Stimulated activated CD4-positive, alpha-beta T cell treated with anti-CD3 and anti-CD28 coated beads, Interleukin-12 subunit alpha, Interleukin-12 subunit beta, amount 100 ng/mL, for 24 hours (primary cell): ENCODE data around the gene KLK6.
"Not testable (repeated sequence)": the region's sequence is repeated elsewhere in the genome, so short reads cannot be mapped to it uniquely, and the experiment has no call there.

ENCODE experiments used
- DNase-seq, 2 experiments: peaks; one replicate each; pipeline ENCODE4 v3.0.0-alpha.2; 2020; ENCODE audit warnings: low read depth in 2 of 2

KLK6 gene

GRCh38 chr19:50992666-50993035 is 23.3 kb upstream of the KLK6 start:
- DNase-seq, result no peak

- not testable (repeated sequence) for DNase-seq
These were observed 15.0 kb upstream of the KLK6 start for GRCh38 chr19:50984416-50984815.

GRCh38 chr19:50983625-50984292 is 14.4 kb upstream of the KLK6 start, which contains the start of gene KLK7:
TSS of gene KLK7 (minus strand) at chr19:50983917. CDS start at chr19:50982399, 1,518 bp downstream.
- no peak for DNase-seq

GRCh38 chr19:50982186-50982585 is 12.8 kb upstream of the KLK6 start:
- no peak for DNase-seq

- no peak for DNase-seq
These were observed 12.3 kb upstream of the KLK6 start for GRCh38 chr19:50981587-50982146.

GRCh38 chr19:50980208-50980607 is 10.8 kb upstream of the KLK6 start:
- no peak for DNase-seq

GRCh38 chr19:50979758-50980157 is 10.4 kb upstream of the KLK6 start:
- DNase-seq, result no peak

- DNase-seq, result no peak
These were observed 9.5 kb upstream of the KLK6 start for GRCh38 chr19:50978772-50979390.

- no peak for DNase-seq
These were observed 8.2 kb upstream of the KLK6 start for GRCh38 chr19:50977626-50978025.

- no peak for DNase-seq
These were observed 6.4 kb upstream of the KLK6 start for GRCh38 chr19:50975766-50976165.

GRCh38 chr19:50974702-50975556 is 5.5 kb upstream of the KLK6 start:
- no peak for DNase-seq

GRCh38 chr19:50972795-50973376 is 3.5 kb upstream of the KLK6 start:
- DNase-seq, result no peak

GRCh38 chr19:50969810-50970209 is 419 bp upstream of the KLK6 start:
- DNase-seq, result not testable (repeated sequence)

- DNase-seq, result no peak
These were observed 527 bp downstream of the KLK6 start for GRCh38 chr19:50968716-50969412.

GRCh38 chr19:50967929-50968715 is 1.3 kb downstream of the KLK6 start:
- no peak for DNase-seq

GRCh38 chr19:50964266-50964665 is 5.1 kb downstream of the KLK6 start:
- no peak for DNase-seq

- no peak for DNase-seq
These were observed 6.0 kb downstream of the KLK6 start for GRCh38 chr19:50963381-50963780.

GRCh38 chr19:50962245-50962644 is 7.1 kb downstream of the KLK6 start:
- DNase-seq, result no peak

GRCh38 chr19:50959731-50960500 is 9.5 kb downstream of the KLK6 start:
- no peak for DNase-seq

- DNase-seq, result no peak
These were observed 11.8 kb downstream of the KLK6 start for GRCh38 chr19:50957587-50957986.
